Body of pancreas (tissue), 4 donors: ENCODE data around the gene HOXA13. TPM values are rescaled to one million over a fixed set of nuclear protein-coding genes. Genes with fewer than 3 reads are reported as not detected.

Experiments used
- ATAC-seq: fragments of 150-250 bp; one replicate; pipeline ENCODE4 v1.9.1; 2016
- DNase-seq, 4 donors: peaks; one replicate each; pipeline ENCODE4 v3.0.0-alpha.2; 2019
- H3K27ac ChIP-seq, 4 donors: fragments of 200-600 bp; sonication (generic); 1 replicate in 3 of 4; 2 replicates in 1 of 4; pipeline versions ENCODE4 v1.5.1 to v1.6.1; 2016 to 2019; ENCODE audit warnings: mild to moderate bottlenecking in 1 of 4, mixed read lengths in 1 of 4, moderate library complexity in 1 of 4
- H3K27me3 ChIP-seq, 2 donors: fragments of 200-600 bp; sonication (generic); one replicate each; pipeline ENCODE4 v1.6.0; 2016; ENCODE audit warnings: mild to moderate bottlenecking in 1 of 2
- H3K36me3 ChIP-seq, 2 donors: fragments of 200-600 bp; sonication (generic); replicated peaks in 1 of 2; 2 replicates each; pipeline ENCODE4 v1.5.1; 2016; ENCODE audit warnings: low read depth in 2 of 2; ENCODE audit not compliant: insufficient read depth in 1 of 2
- H3K4me1 ChIP-seq: fragments of 200-600 bp; sonication (generic); one replicate; pipeline ENCODE4 v1.6.0; 2016
- H3K4me3 ChIP-seq, 2 donors: fragments of 200-600 bp; sonication (generic); 1 replicate in 1 of 2; 2 replicates in 1 of 2; pipeline ENCODE4 v1.5.1; 2016 to 2019
- H3K9me3 ChIP-seq, 3 donors: fragments of 200-600 bp; sonication (generic); 1 replicate in 2 of 3; 2 replicates in 1 of 3; pipeline ENCODE4 v1.5.1; 2016
- POLR2A ChIP-seq, 3 donors: fragments of 450-650 bp; IDR thresholded peaks; one replicate each; pipeline ENCODE4 v1.6.1; 2016; ENCODE audit warnings: antibody characterized with exemption in 3 of 3, mild to moderate bottlenecking in 2 of 3
- WGBS, 2 donors: methylation state at CpG; one replicate each; pipeline ENCODE4 v1.1.5; 2017; 5-methylcytosine and 5-hydroxymethylcytosine counted together
- intact Hi-C: fragments of 100-400 bp; cut with DNase I; formaldehyde crosslinking; loops from one replicate; pipeline ENCODE4 v1.15.1; 2023
- total RNA-seq, 2 donors: library from RNA; depleted of rRNA; stranded (reverse); fragments of >200 nt; gene quantifications; one replicate each; pipeline ENCODE4 v1.1.0, GENCODE V29; 2016
- TF ChIP-seq, protein P1 (sequence below), 7 experiments: fragments of 450-650 bp in 4 of 7; fragments of 200-600 bp in 3 of 7; sonication (generic) in 3 of 7; IDR thresholded peaks; one replicate each; pipeline ENCODE4 v1.5.1; 2016 to 2019; ENCODE audit warnings: antibody characterized with exemption in 7 of 7

Gene HOXA13
- total RNA-seq, 2 donors from 2014 or later = not detected

- intact Hi-C loops = loop anchor here (10.0 kb wide), 1 partner anchor 306 kb away; no protein-coding TSS in a partner anchor
- peaks cover 0 to 64% of the 10 kb centered on the region in 2 donors for H3K27me3 ChIP-seq
These were observed 39.2 kb downstream of the HOXA13 start for GRCh38 chr7:27160546-27161213.

GRCh38 chr7:27160145-27160545 lies 39.7 kb downstream of the HOXA13 start:
- Histone ChIP-seq H3K27ac (no peak overlapping the region), H3K27me3 (peaks cover 0 to 62% of the 10 kb centered on the region in 2 donors), H3K9me3 (no peaks in the 10 kb centered on the region), H3K4me3 (peak overlapping the region in 1 of 2 donors; percentile 44), H3K36me3 (no peaks in the 10 kb centered on the region), H3K4me1 (peaks cover 31% of the 10 kb centered on the region)
- intact Hi-C loops = loop anchor here (10.0 kb wide), 1 partner anchor 305 kb away; no protein-coding TSS in a partner anchor
- DNase-seq (peak in 1 of 4 donors; percentile 9), ATAC-seq (peak; percentile 13)
- TF ChIP-seq POLR2A (IDR thresholded peaks at IDR 0.05) = no peak
- TF ChIP-seq, protein P1, sequence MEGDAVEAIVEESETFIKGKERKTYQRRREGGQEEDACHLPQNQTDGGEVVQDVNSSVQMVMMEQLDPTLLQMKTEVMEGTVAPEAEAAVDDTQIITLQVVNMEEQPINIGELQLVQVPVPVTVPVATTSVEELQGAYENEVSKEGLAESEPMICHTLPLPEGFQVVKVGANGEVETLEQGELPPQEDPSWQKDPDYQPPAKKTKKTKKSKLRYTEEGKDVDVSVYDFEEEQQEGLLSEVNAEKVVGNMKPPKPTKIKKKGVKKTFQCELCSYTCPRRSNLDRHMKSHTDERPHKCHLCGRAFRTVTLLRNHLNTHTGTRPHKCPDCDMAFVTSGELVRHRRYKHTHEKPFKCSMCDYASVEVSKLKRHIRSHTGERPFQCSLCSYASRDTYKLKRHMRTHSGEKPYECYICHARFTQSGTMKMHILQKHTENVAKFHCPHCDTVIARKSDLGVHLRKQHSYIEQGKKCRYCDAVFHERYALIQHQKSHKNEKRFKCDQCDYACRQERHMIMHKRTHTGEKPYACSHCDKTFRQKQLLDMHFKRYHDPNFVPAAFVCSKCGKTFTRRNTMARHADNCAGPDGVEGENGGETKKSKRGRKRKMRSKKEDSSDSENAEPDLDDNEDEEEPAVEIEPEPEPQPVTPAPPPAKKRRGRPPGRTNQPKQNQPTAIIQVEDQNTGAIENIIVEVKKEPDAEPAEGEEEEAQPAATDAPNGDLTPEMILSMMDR (IDR thresholded peaks at IDR 0.05) = no peak
- WGBS, 2 donors = 15 to 30% methylated on average over 17 to 23 of the region's 23 CpGs

More at GRCh38 chr7:27160546-27161213, 39.2 kb downstream of the HOXA13 start:
- TF ChIP-seq POLR2A (IDR thresholded peaks at IDR 0.05) = no peak
- TF ChIP-seq, protein P1 (IDR thresholded peaks at IDR 0.05) = peak; percentile 95 to 100 (median 97)
- Histone ChIP-seq H3K36me3 (no peaks in the 10 kb centered on the region), H3K9me3 (no peaks in the 10 kb centered on the region), H3K4me1 (peaks cover 31% of the 10 kb centered on the region), H3K27ac (no peak overlapping the region), H3K4me3 (peak overlapping the region in 1 of 2 donors; percentile 44)
- ATAC-seq (peak; percentile 83), DNase-seq (peak; percentile 85 to 90 (median 86))
- WGBS, 2 donors = 1 to 11% methylated on average over 2 to 54 of the region's 54 CpGs

GRCh38 chr7:27159266-27160144 lies 40.4 kb downstream of the HOXA13 start:
- no peak for ATAC-seq
- TF ChIP-seq POLR2A (IDR thresholded peaks at IDR 0.05) = no peak
- TF ChIP-seq, protein P1 (IDR thresholded peaks at IDR 0.05) = no peak

DNA sequence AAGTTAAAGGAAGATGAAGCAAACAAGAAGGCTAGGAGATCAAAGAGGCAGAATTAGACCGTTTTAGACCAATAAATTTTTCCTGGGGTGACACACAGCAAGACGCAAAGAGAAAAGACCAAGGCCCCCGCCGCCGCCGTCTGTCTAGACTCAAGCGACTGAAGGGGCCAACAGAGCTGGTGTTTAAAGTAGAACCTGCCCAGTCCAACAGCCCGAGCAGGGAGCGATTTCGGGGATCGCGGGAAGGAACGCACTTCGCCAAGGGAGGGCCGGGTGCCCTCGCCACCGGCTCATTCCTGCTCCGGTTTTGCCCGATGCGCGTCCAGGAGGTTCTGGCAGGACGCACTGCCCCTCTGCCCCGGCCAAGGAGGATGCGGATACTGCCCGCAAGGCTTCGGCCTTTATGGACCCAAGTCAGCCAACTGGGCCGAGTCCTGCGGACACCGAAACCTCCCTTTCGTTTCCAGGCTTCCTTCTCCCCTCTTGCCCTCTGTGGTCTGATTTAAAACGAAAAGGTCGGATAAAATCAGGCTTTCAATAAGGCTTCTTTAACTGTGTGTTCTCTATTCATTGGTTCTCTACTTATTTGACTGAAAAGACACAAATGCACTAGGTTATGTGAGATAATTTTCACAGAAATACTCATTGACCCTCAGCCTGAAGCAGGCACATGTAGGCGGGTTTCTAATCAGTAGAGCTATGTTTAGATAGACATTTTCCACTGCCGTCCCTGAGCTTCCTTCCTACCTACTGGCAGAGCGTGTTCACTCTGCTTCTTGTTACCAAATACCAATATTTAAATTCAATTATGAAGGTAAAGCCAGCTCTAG lies 41.2 kb downstream of the HOXA13 start:
- Histone ChIP-seq H3K4me1 (peaks cover 33% of the 10 kb centered on the region), H3K27ac (no peak overlapping the region), H3K9me3 (no peaks in the 10 kb centered on the region), H3K36me3 (no peaks in the 10 kb centered on the region), H3K4me3 (no peak overlapping the region), H3K27me3 (peaks cover 0 to 59% of the 10 kb centered on the region in 2 donors)
- no peak for ATAC-seq
- no peak for TF ChIP-seq POLR2A (IDR thresholded peaks at IDR 0.05)
- TF ChIP-seq, protein P1 (IDR thresholded peaks at IDR 0.05) = no peak
- DNase-seq = peak in 2 of 4 donors; percentile 3 to 9
- intact Hi-C loops = no loop called here
- 15 to 25% methylated on average over 34 to 35 of the region's 35 CpGs for WGBS, 2 donors

More at GRCh38 chr7:27159266-27160144, 40.4 kb downstream of the HOXA13 start:
- intact Hi-C loops = loop anchor here (10.0 kb wide), 1 partner anchor 305 kb away; no protein-coding TSS in a partner anchor
- no peaks in the 10 kb centered on the region for H3K36me3 ChIP-seq
- no peak overlapping the region for H3K4me3 ChIP-seq
- 37 to 47% methylated on average over 26 to 27 of the region's 27 CpGs for WGBS, 2 donors
- H3K9me3 ChIP-seq = no peaks in the 10 kb centered on the region
- H3K27me3 ChIP-seq = peaks cover 0 to 56% of the 10 kb centered on the region in 2 donors
- H3K4me1 ChIP-seq = peaks cover 34% of the 10 kb centered on the region
- peak in 2 of 4 donors; percentile 6 to 9 for DNase-seq
- no peak overlapping the region for H3K27ac ChIP-seq
